H1 (cell line): ENCODE results near the gene LACTB. TPM values are rescaled to one million over a fixed set of nuclear protein-coding genes. Genes with fewer than 3 reads are reported as not detected.

Source experiments
- CTCF ChIA-PET: fragments of 300-600 bp; sonication (Branson Sonifier 250); formaldehyde crosslinking; loops from one replicate; lab custom pipeline; 2021; ENCODE audit not compliant: partially characterized antibody; lab: Charles Lee
- POLR2A ChIA-PET: fragments of 300-600 bp; sonication (Branson Sonifier 250); formaldehyde crosslinking; loops from one replicate; lab custom pipeline; 2021; ENCODE audit warnings: inconsistent platforms; ENCODE audit not compliant: partially characterized antibody; lab: Charles Lee
- DNase-seq, 2 experiments: peaks; one replicate each; pipeline versions ENCODE4 v3.0.0 to v3.0.0-alpha.2; 2010 to 2022; ENCODE audit warnings: low spot score in 2 of 2, low read depth in 1 of 2, mixed read lengths in 1 of 2
- FAIRE-seq: peaks from 2 replicates; lab custom pipeline; 2011; peaks lifted over from hg19 to GRCh38; lab: Jason Lieb, UNC
- H2AFZ ChIP-seq: 2 replicates; pipeline ENCODE4 v1.8.1; 2012; ENCODE audit warnings: low read length, inconsistent platforms
- H2AK5ac ChIP-seq: 2 replicates; pipeline ENCODE4 v1.6.1; 2013; ENCODE audit warnings: low read depth, low read length
- H2BK120ac ChIP-seq: replicated peaks from 2 replicates; pipeline ENCODE3; 2013; ENCODE audit warnings: low read depth, low read length, inconsistent platforms
- H2BK12ac ChIP-seq: 2 replicates; pipeline ENCODE4 v1.6.1; 2013; ENCODE audit warnings: low read depth, low read length
- H2BK15ac ChIP-seq: 2 replicates; pipeline ENCODE4 v1.6.1; 2013; ENCODE audit warnings: low read length
- H2BK20ac ChIP-seq: 2 replicates; pipeline ENCODE4 v1.6.1; 2013; ENCODE audit warnings: low read length
- H2BK5ac ChIP-seq: 2 replicates; pipeline ENCODE4 v1.6.1; 2013; ENCODE audit warnings: low read depth, low read length
- H3K14ac ChIP-seq: 2 replicates; pipeline ENCODE4 v1.6.1; 2013; ENCODE audit warnings: inconsistent platforms; ENCODE audit not compliant: insufficient read length
- H3K18ac ChIP-seq: 2 replicates; pipeline ENCODE4 v1.6.1; 2013; ENCODE audit warnings: low read length; ENCODE audit errors: extremely low read depth
- H3K23ac ChIP-seq: 2 replicates; pipeline ENCODE4 v1.6.1; 2013; ENCODE audit warnings: inconsistent platforms; ENCODE audit not compliant: insufficient read length
- H3K23me2 ChIP-seq: 2 replicates; pipeline ENCODE4 v1.6.1; 2013; ENCODE audit warnings: low read depth, low read length
- H3K27ac ChIP-seq: 2 replicates; pipeline ENCODE4 v1.6.1; 2011; ENCODE audit warnings: low read depth, low read length, inconsistent platforms
- H3K27me3 ChIP-seq, 4 experiments: replicated peaks in 1 of 4; 1 replicate in 1 of 4; 2 replicates in 3 of 4; pipeline versions ENCODE4 v1.6.1 to v1.8.1; 2011 to 2013; ENCODE audit warnings: low read length in 3 of 4, mild to moderate bottlenecking in 3 of 4, inconsistent platforms in 2 of 4, mixed read lengths in 2 of 4, moderate library complexity in 1 of 4; ENCODE audit not compliant: control insufficient read depth in 3 of 4, insufficient read depth in 3 of 4; ENCODE audit errors: extremely low read depth in 1 of 4
- H3K36me3 ChIP-seq, 4 experiments: 2 replicates each; pipeline versions ENCODE4 v1.6.1 to v1.8.1; 2011 to 2013; ENCODE audit warnings: mild to moderate bottlenecking in 4 of 4, low read length in 3 of 4, moderate library complexity in 2 of 4, control low read depth in 1 of 4, inconsistent platforms in 1 of 4; ENCODE audit not compliant: insufficient read depth in 4 of 4, control insufficient read depth in 2 of 4
- H3K4ac ChIP-seq: replicated peaks from 2 replicates; pipeline ENCODE3; 2013; ENCODE audit warnings: low read length, low read depth, mixed read lengths, inconsistent platforms; ENCODE audit not compliant: insufficient read length
- H3K4me1 ChIP-seq, 4 experiments: replicated peaks in 1 of 4; 1 replicate in 1 of 4; 2 replicates in 3 of 4; pipeline versions ENCODE4 v1.6.1 to v1.8.1; 2011 to 2013; ENCODE audit warnings: low read length in 3 of 4, inconsistent platforms in 2 of 4, mixed read lengths in 1 of 4; ENCODE audit not compliant: insufficient read depth in 4 of 4, control insufficient read depth in 3 of 4
- H3K4me2 ChIP-seq, 2 experiments: 2 replicates each; pipeline versions ENCODE4 v1.6.1 to v1.8.1; 2011 to 2013; ENCODE audit warnings: low read depth in 2 of 2, low read length in 2 of 2, control low read depth in 1 of 2, inconsistent platforms in 1 of 2, mild to moderate bottlenecking in 1 of 2; ENCODE audit not compliant: insufficient read depth in 1 of 2
- H3K4me3 ChIP-seq, 4 experiments: fragments of 200-600, 300-600 bp in 1 of 4; sonication (generic), shearing (Covaris generic), sonication (Bioruptor Twin) in 1 of 4; 2 replicates each; pipeline versions ENCODE4 v1.5.1 to v1.8.1; 2011 to 2016; ENCODE audit warnings: low read length in 4 of 4, low read depth in 3 of 4, control low read depth in 2 of 4, inconsistent platforms in 2 of 4, mild to moderate bottlenecking in 2 of 4, mixed read lengths in 1 of 4, moderate library complexity in 1 of 4; ENCODE audit not compliant: insufficient read depth in 2 of 4; ENCODE audit errors: extremely low read depth in 1 of 4
- H3K56ac ChIP-seq: replicated peaks from 2 replicates; pipeline ENCODE3; 2013; ENCODE audit warnings: low read depth, mild to moderate bottlenecking, mixed read lengths, low read length, inconsistent platforms; ENCODE audit not compliant: insufficient read length
- H3K79me1 ChIP-seq: 2 replicates; pipeline ENCODE4 v1.6.1; 2013; ENCODE audit warnings: low read depth, low read length, control low read depth
- H3K79me2 ChIP-seq, 2 experiments: 2 replicates each; pipeline versions ENCODE4 v1.6.1 to v1.8.1; 2012 to 2013; ENCODE audit warnings: low read length in 2 of 2, mild to moderate bottlenecking in 2 of 2, inconsistent platforms in 1 of 2; ENCODE audit not compliant: insufficient read depth in 2 of 2, control insufficient read depth in 1 of 2
- H3K9ac ChIP-seq, 4 experiments: replicated peaks in 1 of 4; 1 replicate in 1 of 4; 2 replicates in 3 of 4; pipeline versions ENCODE4 v1.6.1 to v1.8.1; 2011 to 2013; ENCODE audit warnings: low read depth in 3 of 4, low read length in 3 of 4, control low read depth in 2 of 4, mild to moderate bottlenecking in 2 of 4, moderate library complexity in 2 of 4, inconsistent platforms in 1 of 4; ENCODE audit errors: extremely low read depth in 1 of 4
- H3K9me3 ChIP-seq, 2 experiments: 2 replicates each; pipeline versions ENCODE4 v1.6.1 to v1.8.1; 2012 to 2013; ENCODE audit warnings: mild to moderate bottlenecking in 2 of 2, moderate library complexity in 2 of 2, control low read depth in 1 of 2, inconsistent platforms in 1 of 2, low read depth in 1 of 2, low read length in 1 of 2, mixed read lengths in 1 of 2; ENCODE audit not compliant: insufficient read depth in 2 of 2
- H4K20me1 ChIP-seq, 2 experiments: replicated peaks in 1 of 2; 2 replicates each; pipeline versions ENCODE3 to v1.8.1; 2011 to 2013; ENCODE audit warnings: inconsistent platforms in 2 of 2, low read length in 2 of 2, mild to moderate bottlenecking in 1 of 2; ENCODE audit not compliant: insufficient read depth in 2 of 2, control insufficient read depth in 1 of 2
- H4K5ac ChIP-seq: 2 replicates; pipeline ENCODE4 v1.6.1; 2013; ENCODE audit warnings: low read length, low read depth, mixed read lengths, inconsistent platforms; ENCODE audit not compliant: insufficient read length
- H4K8ac ChIP-seq: 2 replicates; pipeline ENCODE4 v1.8.0; 2013; ENCODE audit warnings: mild to moderate bottlenecking, moderate library complexity, low read length, inconsistent platforms; ENCODE audit not compliant: insufficient read depth; ENCODE audit errors: extremely low read depth
- H4K91ac ChIP-seq: replicated peaks from 2 replicates; pipeline ENCODE3; 2013; ENCODE audit warnings: low read length, mixed read lengths, inconsistent platforms; ENCODE audit not compliant: insufficient read length
- ATF2 ChIP-seq: IDR thresholded peaks from 2 replicates; pipeline ENCODE4 v1.6.1; 2012; ENCODE audit warnings: low read length, inconsistent platforms
- BCL11A ChIP-seq, 2 experiments: IDR thresholded peaks; one replicate each; pipeline ENCODE4 v1.6.1; 2011; ENCODE audit warnings: low read depth in 2 of 2, low read length in 2 of 2, mild to moderate bottlenecking in 2 of 2
- E2F6 ChIP-seq: IDR thresholded peaks from 2 replicates; pipeline ENCODE4 v1.6.1; 2012; ENCODE audit warnings: inconsistent platforms
- GTF2F1 ChIP-seq: IDR thresholded peaks from 2 replicates; pipeline ENCODE4 v1.6.1; 2012; ENCODE audit warnings: low read depth, low read length, improper control_type of control experiment, borderline replicate concordance
- POLR2AphosphoS5 ChIP-seq: IDR thresholded peaks from 2 replicates; pipeline ENCODE4 v1.6.1; 2011; ENCODE audit warnings: low read depth, low read length
- POU5F1 ChIP-seq: IDR thresholded peaks from 2 replicates; pipeline ENCODE4 v1.6.1; 2011; ENCODE audit warnings: low read depth, mild to moderate bottlenecking, low read length, moderate library complexity
- TCF12 ChIP-seq: IDR thresholded peaks from 2 replicates; pipeline ENCODE4 v1.6.1; 2011; ENCODE audit warnings: low read depth, mild to moderate bottlenecking, low read length
- WGBS, 2 experiments: shearing (Covaris generic) in 1 of 2; methylation state at CpG; one replicate each; pipeline versions ENCODE4 v1.1.6 to v1.1.7; 2013 to 2015; ENCODE audit warnings: low lambda C conversion rate in 2 of 2, mixed read lengths in 2 of 2, inconsistent platforms in 1 of 2, low coverage in 1 of 2, missing lambda C conversion rate in 1 of 2; ENCODE audit not compliant: insufficient replicate concordance in 2 of 2, insufficient coverage in 1 of 2, insufficient read length in 1 of 2; ENCODE audit errors: extremely low coverage in 1 of 2, missing lambda C conversion rate in 1 of 2; 5-methylcytosine and 5-hydroxymethylcytosine counted together
- polyA plus RNA-seq, 7 experiments: library from polyadenylated mRNA; depleted of rRNA in 3 of 7; stranded (reverse) in 5 of 7; unstranded in 2 of 7; fragments of >200 nt in 5 of 7; fragments of 200-250 nt in 2 of 7; gene quantifications; 1 replicate in 5 of 7; 2 replicates in 1 of 7; 4 replicates in 1 of 7; pipeline versions ENCODE4 v1.2.1 to v1.2.3, GENCODE V29; 2011 to 2013; ENCODE audit warnings: missing spikeins in 2 of 7, mixed read lengths in 2 of 7
- total RNA-seq: library from RNA; stranded (reverse); fragmentation: NEBNext Ultra II Directional; extraction: Animal tissue kit (Norgen Biotek cat#: 25700); gene quantifications from 2 replicates; pipeline ENCODE4 v1.2.1, GENCODE V29; 2021

The LACTB gene
- total and polyA plus RNA-seq, 2 of the 8 experiments (the other 6 are each of a cell fraction or from before 2014, with no cell fraction given): 5.8 to 14.9 TPM

GRCh38 chr15:63072809-63073277, 48.8 kb upstream of the LACTB start:
- TF ChIP-seq ATF2: no peak
- no peak for TF ChIP-seq BCL11A (IDR thresholded peaks at IDR 0.05; ENCODE audit: low read depth in 2 of 2, low read length in 2 of 2)
- no peak for TF ChIP-seq POU5F1
- TF ChIP-seq POLR2AphosphoS5: no peak
- TF ChIP-seq GTF2F1: no peak
- no peak for TF ChIP-seq TCF12
- peak; percentile 70 for TF ChIP-seq E2F6
- CTCF ChIA-PET: interaction anchor here (0.8 to 3.4 kb wide), 3 partner anchors 9 to 25 kb away, joined by 4 to 12 read pairs (median 6); no protein-coding TSS in a partner anchor
- DNase-seq (no peak), FAIRE-seq (no peak)
- Histone ChIP-seq H2AFZ (no peak overlapping the region), H2BK120ac (no peak overlapping the region), H2BK12ac (no peak overlapping the region), H2BK20ac (no peak overlapping the region), H3K27me3 (no peaks in the 10 kb centered on the region), H3K4me2 (no peak overlapping the region), H3K9ac (no peak overlapping the region), H3K4me3 (no peak overlapping the region), H3K4me1 (peaks cover 13 to 21% (median 17%) of the 10 kb centered on the region in 4 experiments), H4K91ac (no peak overlapping the region), H3K27ac (no peak overlapping the region), H2BK5ac (no peak overlapping the region), H3K79me2 (no peaks in the 10 kb centered on the region), H2AK5ac (no peak overlapping the region), H3K23ac (no peak overlapping the region), H3K4ac (no peak overlapping the region), H3K23me2 (no peaks in the 10 kb centered on the region), H4K20me1 (no peaks in the 10 kb centered on the region), H3K18ac (no peak overlapping the region), H3K36me3 (peaks cover 2 to 42% (median 23%) of the 10 kb centered on the region in 4 experiments; a peak in 7 of 8 replicates), H3K14ac (no peak overlapping the region), H2BK15ac (no peak overlapping the region), H3K56ac (no peak overlapping the region), H3K79me1 (no peaks in the 10 kb centered on the region), H3K9me3 (no peaks in the 10 kb centered on the region), H4K8ac (no peak overlapping the region), H4K5ac (no peak overlapping the region)
- POLR2A ChIA-PET: interaction anchor here (1.2 to 18.9 kb wide), 5 partner anchors 15 to 120 kb away, joined by 3 to 635 read pairs (median 5); partner anchors contain the start of genes RPS27L and TPM1
- 98% methylated on average over 9 of the region's 9 CpGs; no CpG with 5 or more reads in 1 of the 2 experiments for WGBS, 2 experiments
